Right cardiac atrium (tissue), 5 donors: ENCODE measurements around the gene CYP2B6. TPM values are rescaled to one million over a fixed set of nuclear protein-coding genes. Genes with fewer than 3 reads are reported as not detected.
"Not testable (repeated sequence)": the region's sequence is repeated elsewhere in the genome, so short reads cannot be mapped to it uniquely, and the experiment has no call there.

Experiments used
- ATAC-seq, 2 donors: fragments of 200-7000 bp; cut with Tn5 transposase; one replicate each; pipeline versions ENCODE4 v1.8.0 to v1.9.1; 2020; ENCODE audit warnings: moderate library complexity in 2 of 2, mild to moderate bottlenecking in 1 of 2
- DNase-seq, 3 donors: peaks; one replicate each; pipeline ENCODE4 v3.0.0-alpha.2; 2020
- H3K27ac ChIP-seq: one replicate; pipeline ENCODE4 v1.5.1; 2013; ENCODE audit warnings: mild to moderate bottlenecking, low read length, control low read depth, moderate library complexity
- H3K27me3 ChIP-seq: one replicate; pipeline ENCODE4 v1.6.1; 2013; ENCODE audit not compliant: control insufficient read depth, insufficient read depth
- H3K4me1 ChIP-seq: one replicate; pipeline ENCODE4 v1.6.1; 2013; ENCODE audit warnings: low read length; ENCODE audit not compliant: control insufficient read depth, insufficient read depth
- H3K4me3 ChIP-seq: one replicate; pipeline ENCODE4 v1.5.1; 2013; ENCODE audit warnings: low read length, control low read depth
- H3K9me3 ChIP-seq: one replicate; pipeline ENCODE4 v1.6.1; 2013; ENCODE audit warnings: low read length; ENCODE audit not compliant: control insufficient read depth
- WGBS: extraction: QIAGEN DNeasy Blood & Tissue Kit; methylation state at CpG from one replicate; pipeline ENCODE4 v1.1.7; 2013; 5-methylcytosine and 5-hydroxymethylcytosine counted together
- intact Hi-C, 4 donors: fragments of 100-400 bp; cut with DNase I; formaldehyde crosslinking; loops; one replicate each; pipeline versions ENCODE4 v1.11.0 to v1.14.0; 2022 to 2023
- polyA plus RNA-seq: library from polyadenylated mRNA; stranded (reverse); fragments of 200-250 nt; gene quantifications from one replicate; pipeline ENCODE4 v1.2.3, GENCODE V29; 2013
- total RNA-seq, 4 donors: library from RNA; stranded (reverse); fragmentation: NEBNext Ultra II Directional; extraction: Animal tissue kit (Norgen Biotek cat#: 25700); gene quantifications; one replicate each; pipeline ENCODE4 v1.2.1, GENCODE V29; 2021
- donor health status: healthy with polysubstance abuse.
- donor health status: DM: no; HTN: yes; CAD: no.
- donor health status: DM: no; HTN: no; CAD: no.
- donor health status: DM: no; HTN: yes; CAD: no; lungs with severe emphysema.
- donor health status: DM: yes; HTN: yes; CAD: no.

CYP2B6 gene
- total and polyA plus RNA-seq, 5 donors: not detected

DNA sequence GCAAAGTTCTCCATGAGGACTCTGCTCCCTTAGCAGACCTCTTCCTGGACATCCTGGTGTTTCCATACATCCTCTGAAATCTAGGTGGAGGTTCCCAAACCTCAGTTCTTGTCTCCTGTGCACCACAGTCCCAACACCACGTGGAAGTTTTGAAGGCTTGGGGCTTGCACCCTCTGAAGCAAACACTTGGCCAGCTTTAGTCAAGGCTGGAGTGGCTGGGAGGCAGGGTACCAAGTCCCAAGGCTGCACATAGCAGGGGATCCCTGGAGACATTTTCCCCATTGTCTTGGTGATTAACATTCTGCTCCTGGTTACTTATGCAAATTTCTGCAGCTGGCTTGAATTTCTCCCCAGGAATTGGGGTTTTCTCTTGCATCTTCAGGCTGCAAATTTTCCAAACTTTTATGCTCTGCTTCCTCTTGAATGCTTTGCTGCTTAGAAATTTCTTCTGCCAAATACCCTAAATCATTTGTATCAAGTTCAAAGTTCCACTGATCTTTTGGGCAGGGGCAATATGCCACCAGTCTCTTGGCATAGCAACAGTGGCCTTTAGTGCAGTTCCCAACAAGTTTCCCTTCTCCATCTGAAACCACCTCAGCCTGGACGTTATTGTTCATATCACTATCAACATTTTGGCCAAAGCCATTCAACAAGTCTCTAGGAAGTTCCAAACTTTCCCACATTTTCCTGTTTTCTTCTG lies 10.2 kb upstream of the CYP2B6 start:
- intact Hi-C loops: loop anchor here in 1 of 4 donors (10.0 kb wide), 1 partner anchor 164 kb away; no protein-coding TSS in a partner anchor
- not testable (repeated sequence) for H3K27me3 ChIP-seq, H3K27ac ChIP-seq, H3K9me3 ChIP-seq, ATAC-seq, H3K4me1 ChIP-seq, H3K4me3 ChIP-seq, DNase-seq
- WGBS: 22% methylated on average over 2 of the region's 2 CpGs

- no peak overlapping the region for H3K4me3 ChIP-seq
- DNase-seq (no peak), ATAC-seq (no peak)
- H3K4me1 ChIP-seq: no peaks in the 10 kb centered on the region
- H3K27ac ChIP-seq: no peak overlapping the region
- 35% methylated on average over 4 of the region's 4 CpGs for WGBS
- H3K9me3 ChIP-seq: no peaks in the 10 kb centered on the region
- H3K27me3 ChIP-seq: peaks cover 3% of the 10 kb centered on the region
- intact Hi-C loops: loop anchor here in 1 of 4 donors (10.0 kb wide), 1 partner anchor 163 kb away; no protein-coding TSS in a partner anchor
These were observed 9.5 kb upstream of the CYP2B6 start for GRCh38 chr19:40981591-40981990.

- peaks cover 3% of the 10 kb centered on the region for H3K27me3 ChIP-seq
- H3K4me1 ChIP-seq: no peaks in the 10 kb centered on the region
- WGBS: 15% methylated on average over 3 of the region's 3 CpGs
- H3K4me3 ChIP-seq: no peak overlapping the region
- DNase-seq (no peak), ATAC-seq (no peak)
- H3K9me3 ChIP-seq: no peaks in the 10 kb centered on the region
- intact Hi-C loops: loop anchor here in 1 of 4 donors (10.0 kb wide), 1 partner anchor 162 kb away; no protein-coding TSS in a partner anchor
- no peak overlapping the region for H3K27ac ChIP-seq
These were observed 8.4 kb upstream of the CYP2B6 start for GRCh38 chr19:40982594-40983101.

DNA sequence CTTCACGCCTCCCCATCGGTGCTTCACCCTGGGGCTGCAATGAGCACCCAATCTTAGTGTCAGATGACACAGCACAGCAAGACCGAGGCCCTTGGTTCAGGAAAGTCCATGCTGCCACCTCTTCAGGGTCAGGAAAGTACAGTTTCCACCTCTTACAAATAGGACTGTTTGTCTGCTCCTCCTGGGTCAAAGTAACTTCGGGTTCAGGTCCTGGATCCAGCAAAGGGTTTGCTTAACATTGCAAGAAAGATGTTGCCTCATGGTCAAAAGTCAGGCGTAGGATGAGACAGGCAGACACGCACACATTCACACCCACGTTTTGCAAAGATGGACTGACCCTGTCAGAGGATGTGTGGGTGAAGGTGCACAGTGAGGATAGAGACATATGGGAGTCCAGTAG lies 1.6 kb upstream of the CYP2B6 start:
- Histone ChIP-seq H3K27me3 (peaks cover 3% of the 10 kb centered on the region), H3K4me1 (no peaks in the 10 kb centered on the region), H3K4me3 (no peak overlapping the region), H3K9me3 (no peaks in the 10 kb centered on the region), H3K27ac (no peak overlapping the region)
- intact Hi-C loops: loop anchor here in 1 of 4 donors (10.0 kb wide), 1 partner anchor 155 kb away; no protein-coding TSS in a partner anchor
- no peak for DNase-seq
- WGBS: 82% methylated on average over 7 of the region's 7 CpGs
- no peak for ATAC-seq

GRCh38 chr19:40995355-40995754 lies 4.3 kb downstream of the CYP2B6 start:
- WGBS: 88% methylated on average over 2 of the region's 2 CpGs
- ATAC-seq: no peak
- Histone ChIP-seq H3K9me3 (no peaks in the 10 kb centered on the region), H3K4me3 (no peak overlapping the region), H3K27ac (no peak overlapping the region), H3K4me1 (no peaks in the 10 kb centered on the region), H3K27me3 (no peaks in the 10 kb centered on the region)
- DNase-seq: no peak
- intact Hi-C loops: no loop called here

- H3K4me3 ChIP-seq, DNase-seq, H3K27ac ChIP-seq, H3K27me3 ChIP-seq, H3K9me3 ChIP-seq, ATAC-seq, intact Hi-C loops, H3K4me1 ChIP-seq: not testable (repeated sequence)
- 100% methylated on average over 1 of the region's 2 CpGs for WGBS
These were observed 7.9 kb downstream of the CYP2B6 start for GRCh38 chr19:40999018-40999417.

DNA sequence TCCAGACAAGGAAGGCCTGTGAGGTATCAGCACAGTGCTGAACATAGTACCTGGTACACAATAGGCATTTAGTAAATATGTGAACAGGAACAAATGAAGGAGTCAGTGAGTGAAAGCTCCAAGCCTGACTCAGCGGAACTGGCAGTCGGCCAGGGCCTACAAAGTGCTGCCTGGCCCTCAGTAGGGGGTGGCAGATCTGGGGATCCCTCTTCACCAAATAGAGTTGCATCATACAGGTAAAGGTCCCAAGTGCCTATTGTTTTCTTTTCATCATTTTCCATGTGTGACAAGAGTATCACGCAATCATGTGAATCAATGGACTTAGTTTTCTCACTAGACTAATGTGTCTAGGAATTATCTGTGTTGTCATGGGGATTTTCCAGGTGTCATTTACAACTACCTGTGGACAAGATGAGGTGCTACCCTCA lies 9.2 kb downstream of the CYP2B6 start:
- Histone ChIP-seq H3K4me3 (no peak overlapping the region), H3K4me1 (no peaks in the 10 kb centered on the region), H3K9me3 (no peaks in the 10 kb centered on the region), H3K27ac (no peak overlapping the region), H3K27me3 (no peaks in the 10 kb centered on the region)
- DNase-seq (no peak), ATAC-seq (no peak)
- 86% methylated on average over 3 of the region's 3 CpGs for WGBS
- intact Hi-C loops: no loop called here

GRCh38 chr19:41001243-41001971 lies 10.3 kb downstream of the CYP2B6 start:
- Histone ChIP-seq H3K4me3 (no peak overlapping the region), H3K27me3 (no peaks in the 10 kb centered on the region), H3K27ac (no peak overlapping the region), H3K9me3 (no peaks in the 10 kb centered on the region), H3K4me1 (no peaks in the 10 kb centered on the region)
- intact Hi-C loops: no loop called here
- ATAC-seq (no peak), DNase-seq (no peak)
- 61% methylated on average over 9 of the region's 9 CpGs for WGBS

DNA sequence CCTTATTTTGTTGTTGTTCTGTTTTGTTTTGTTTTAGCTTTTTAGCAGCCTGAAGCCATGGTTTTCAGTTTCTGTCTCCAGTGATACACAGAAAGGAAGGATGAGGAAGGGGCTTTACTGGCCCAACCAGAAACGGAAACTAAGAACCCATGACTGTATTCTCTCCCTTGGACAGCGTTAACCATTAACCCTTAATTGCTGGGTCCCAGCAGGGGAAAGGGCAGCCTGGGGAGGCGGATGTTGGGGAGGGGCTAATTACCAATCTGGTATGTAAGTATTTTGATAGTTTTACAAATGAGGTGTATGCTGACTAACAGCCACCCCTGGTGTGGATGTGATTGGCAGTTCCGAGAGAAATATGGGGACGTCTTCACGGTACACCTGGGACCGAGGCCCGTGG lies 12.6 kb downstream of the CYP2B6 start:
- H3K4me1 ChIP-seq, H3K27me3 ChIP-seq, ATAC-seq, H3K9me3 ChIP-seq, intact Hi-C loops, H3K4me3 ChIP-seq, DNase-seq, H3K27ac ChIP-seq: not testable (repeated sequence)
- WGBS: 60% methylated on average over 7 of the region's 8 CpGs

DNA sequence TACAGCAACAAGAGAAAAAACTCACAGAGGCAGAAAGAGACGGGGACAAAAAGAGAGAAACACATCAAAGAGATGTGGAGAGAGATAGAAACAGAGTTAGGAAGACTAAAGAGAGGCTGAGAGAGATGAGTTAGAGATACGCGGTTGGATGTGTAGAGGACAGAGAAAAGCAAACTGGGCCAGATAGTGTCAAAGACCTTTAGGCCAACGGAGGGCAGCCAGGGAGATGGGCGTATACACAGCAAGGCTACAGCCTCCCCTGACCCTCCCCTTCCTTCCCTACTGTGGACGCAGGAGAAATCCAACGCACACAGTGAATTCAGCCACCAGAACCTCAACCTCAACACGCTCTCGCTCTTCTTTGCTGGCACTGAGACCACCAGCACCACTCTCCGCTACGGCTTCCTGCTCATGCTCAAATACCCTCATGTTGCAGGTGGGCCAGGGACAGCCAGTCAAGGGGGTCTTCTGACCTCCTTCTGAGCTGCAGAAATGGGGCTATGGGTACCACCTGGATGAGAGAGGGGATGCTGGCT lies 18.7 kb downstream of the CYP2B6 start:
- intact Hi-C loops: no loop called here
- WGBS: 77% methylated on average over 11 of the region's 11 CpGs
- no peaks in the 10 kb centered on the region for H3K9me3 ChIP-seq
- H3K4me1 ChIP-seq: no peaks in the 10 kb centered on the region
- no peak overlapping the region for H3K4me3 ChIP-seq
- no peak for ATAC-seq
- H3K27ac ChIP-seq: no peak overlapping the region
- no peaks in the 10 kb centered on the region for H3K27me3 ChIP-seq
- DNase-seq: no peak

- no peaks in the 10 kb centered on the region for H3K4me1 ChIP-seq
- ATAC-seq: no peak
- 58% methylated on average over 3 of the region's 3 CpGs for WGBS
- H3K27me3 ChIP-seq: no peaks in the 10 kb centered on the region
- no peak overlapping the region for H3K27ac ChIP-seq
- H3K9me3 ChIP-seq: no peaks in the 10 kb centered on the region
- intact Hi-C loops: no loop called here
- no peak for DNase-seq
- H3K4me3 ChIP-seq: no peak overlapping the region
These were observed 22.3 kb downstream of the CYP2B6 start for GRCh38 chr19:41013359-41013758.
